ENCODE results near the gene NELFB. TPM values are rescaled to one million over a fixed set of nuclear protein-coding genes. Genes with fewer than 3 reads are reported as not detected.

The NELFB gene
- total RNA-seq, 2 experiments from 2014 or later: 62.6 to 74.8 TPM

- Histone ChIP-seq H3K9me3 (ENCODE audit: low read length) (no peaks in the 10 kb centered on the region), H3K9me2 (ENCODE audit: insufficient read depth, low read length) (no peaks in the 10 kb centered on the region), H3K4me3 (ENCODE audit: low read depth, low read length, poor library complexity, severe bottlenecking) (no peak overlapping the region), H3K4me2 (ENCODE audit: low read length) (no peak overlapping the region), H3K79me2 (ENCODE audit: insufficient read depth, low read depth, low read length) (no peaks in the 10 kb centered on the region), H2AFZ (ENCODE audit: low read length) (no peak overlapping the region), H3K36me3 (ENCODE audit: insufficient read depth, low read length) (no peaks in the 10 kb centered on the region), H3K4me1 (ENCODE audit: insufficient read depth, low read length, poor library complexity, severe bottlenecking) (peaks cover 29% of the 10 kb centered on the region), H3K27ac (ENCODE audit: low read depth, low read length, poor library complexity, severe bottlenecking) (no peak overlapping the region), H4K20me1 (ENCODE audit: insufficient read depth, low read length) (no peaks in the 10 kb centered on the region)
- no peak for DNase-seq (ENCODE audit: low spot score)
- BruUV-seq (replicated peaks): no TSS peak
- ChIA-PET POLR2A (no interaction called here), CTCF (ENCODE audit: unreplicated experiment) (interaction anchor here (0.6 kb wide), 2 partner anchors 20 to 106 kb away, joined by 4 to 7 read pairs; no protein-coding TSS in a partner anchor)
- intact Hi-C loops (cut with micrococcal nuclease; ENCODE audit: unreplicated experiment): no loop called here
- no peak for TF ChIP-seq EZH2phosphoT487 (IDR thresholded peaks at IDR 0.05; ENCODE audit: borderline replicate concordance, low read depth, low read length)
- TF ChIP-seq CTCF (conservative IDR thresholded peaks at IDR 0.05; ENCODE audit: low read length): no peak
Measured at GRCh38 chr9:137306066-137306849, 51.1 kb downstream of the NELFB start.

- POLR2A ChIA-PET: no interaction called here
- no TSS peak for BruUV-seq (replicated peaks)
Measured at GRCh38 chr9:137306850-137307254, 51.7 kb downstream of the NELFB start.

More at GRCh38 chr9:137306850-137307254, 51.7 kb downstream of the NELFB start:
- Histone ChIP-seq H3K79me2 (ENCODE audit: insufficient read depth, low read depth, low read length) (no peaks in the 10 kb centered on the region), H3K36me3 (ENCODE audit: insufficient read depth, low read length) (no peaks in the 10 kb centered on the region), H2AFZ (ENCODE audit: low read length) (no peak overlapping the region), H3K4me3 (ENCODE audit: low read depth, low read length, poor library complexity, severe bottlenecking) (no peak overlapping the region), H3K9me3 (ENCODE audit: low read length) (no peaks in the 10 kb centered on the region), H4K20me1 (ENCODE audit: insufficient read depth, low read length) (no peaks in the 10 kb centered on the region), H3K9me2 (ENCODE audit: insufficient read depth, low read length) (no peaks in the 10 kb centered on the region), H3K4me2 (ENCODE audit: low read length) (no peak overlapping the region), H3K27ac (ENCODE audit: low read depth, low read length, poor library complexity, severe bottlenecking) (no peak overlapping the region), H3K4me1 (ENCODE audit: insufficient read depth, low read length, poor library complexity, severe bottlenecking) (peaks cover 24% of the 10 kb centered on the region)
- no peak for DNase-seq (ENCODE audit: low spot score)
- intact Hi-C loops (cut with micrococcal nuclease; ENCODE audit: unreplicated experiment): no loop called here
- CTCF ChIA-PET (ENCODE audit: unreplicated experiment): interaction anchor here (0.6 kb wide), 2 partner anchors 20 to 105 kb away, joined by 4 to 7 read pairs; no protein-coding TSS in a partner anchor
- TF ChIP-seq EZH2phosphoT487 (IDR thresholded peaks at IDR 0.05; ENCODE audit: borderline replicate concordance, low read depth, low read length) (no peak), CTCF (conservative IDR thresholded peaks at IDR 0.05; ENCODE audit: low read length) (no peak)
